ENCODE data around the gene ZNF280A. TPM values are rescaled to one million over a fixed set of nuclear protein-coding genes. Genes with fewer than 3 reads are reported as not detected.
"Not testable (repeated sequence)": the region's sequence is repeated elsewhere in the genome, so short reads cannot be mapped to it uniquely, and the experiment has no call there.

Gene ZNF280A
- total RNA-seq, 1 experiment from 2014 or later: not detected

- Histone ChIP-seq H3K27me3 (ENCODE audit: low read length) (no peaks in the 10 kb centered on the region), H4K20me1 (ENCODE audit: low read length) (no peaks in the 10 kb centered on the region), H3K9me2 (replicated peaks; ENCODE audit: low read length) (no peaks in the 10 kb centered on the region), H3K4me2 (ENCODE audit: low read length) (no peak overlapping the region), H3K79me2 (ENCODE audit: low read length) (no peaks in the 10 kb centered on the region), H3K36me3 (ENCODE audit: low read depth, low read length) (no peaks in the 10 kb centered on the region), H3K4me3 (ENCODE audit: low read length) (no peak overlapping the region), H3F3A (ENCODE audit: low read length, unreplicated experiment) (no peaks in the 10 kb centered on the region), H3K9ac (ENCODE audit: low read length) (no peak overlapping the region), H3K4me1 (ENCODE audit: insufficient read depth, low read length) (no peaks in the 10 kb centered on the region), H3K27ac (ENCODE audit: low read length) (no peak overlapping the region), H3K9me3 (ENCODE audit: low read length) (no peaks in the 10 kb centered on the region), H2AFZ (ENCODE audit: low read length) (no peak overlapping the region)
- POLR2A ChIA-PET (ENCODE audit: unreplicated experiment): no interaction called here
- TF ChIP-seq EZH2phosphoT487 (IDR thresholded peaks at IDR 0.05; ENCODE audit: borderline replicate concordance, low read length): no peak
- TF ChIP-seq CTCF (conservative IDR thresholded peaks at IDR 0.05; ENCODE audit: low read depth, low read length): no peak
- no peak for TF ChIP-seq EZH2 (IDR thresholded peaks at IDR 0.05; ENCODE audit: low read length, unreplicated experiment)
- no peak for ATAC-seq
- CTCF ChIA-PET: no interaction called here
- BruUV-seq (replicated peaks): no TSS peak
- no peak for DNase-seq
- intact Hi-C loops (cut with micrococcal nuclease): loop anchor here (10.0 kb wide), 1 partner anchor 275 kb away; no protein-coding TSS in a partner anchor
Measured at GRCh38 chr22:22469527-22469926, 50.5 kb downstream of the ZNF280A start.

GRCh38 chr22:22468794-22469469 is 51.1 kb downstream of the ZNF280A start:
- H3K4me2 ChIP-seq (ENCODE audit: low read length); H3F3A ChIP-seq (ENCODE audit: low read length, unreplicated experiment); H3K9me2 ChIP-seq (replicated peaks; ENCODE audit: low read length); H3K27me3 ChIP-seq (ENCODE audit: low read length); H3K4me3 ChIP-seq (ENCODE audit: low read length); H2AFZ ChIP-seq (ENCODE audit: low read length); H3K79me2 ChIP-seq (ENCODE audit: low read length); BruUV-seq (replicated peaks); DNase-seq; POLR2A ChIA-PET (ENCODE audit: unreplicated experiment); H3K9ac ChIP-seq (ENCODE audit: low read length); H3K4me1 ChIP-seq (ENCODE audit: insufficient read depth, low read length); CTCF ChIA-PET; H3K27ac ChIP-seq (ENCODE audit: low read length); ATAC-seq; H4K20me1 ChIP-seq (ENCODE audit: low read length); H3K9me3 ChIP-seq (ENCODE audit: low read length); H3K36me3 ChIP-seq (ENCODE audit: low read depth, low read length): not testable (repeated sequence)
- intact Hi-C loops (cut with micrococcal nuclease): loop anchor here (10.0 kb wide), 1 partner anchor 276 kb away; no protein-coding TSS in a partner anchor

GRCh38 chr22:22467112-22467511 is 53.0 kb downstream of the ZNF280A start:
- DNase-seq (no peak), ATAC-seq (no peak)
- H3K4me2 ChIP-seq (ENCODE audit: low read length): no peak overlapping the region
- H3F3A ChIP-seq (ENCODE audit: low read length, unreplicated experiment): no peaks in the 10 kb centered on the region
- no peaks in the 10 kb centered on the region for H3K79me2 ChIP-seq (ENCODE audit: low read length)
- no peaks in the 10 kb centered on the region for H3K4me1 ChIP-seq (ENCODE audit: insufficient read depth, low read length)
- no peaks in the 10 kb centered on the region for H3K9me2 ChIP-seq (replicated peaks; ENCODE audit: low read length)
- no peak overlapping the region for H2AFZ ChIP-seq (ENCODE audit: low read length)
- no peak overlapping the region for H3K27ac ChIP-seq (ENCODE audit: low read length)
- H3K36me3 ChIP-seq (ENCODE audit: low read depth, low read length): no peaks in the 10 kb centered on the region
- no peaks in the 10 kb centered on the region for H3K9me3 ChIP-seq (ENCODE audit: low read length)
- POLR2A ChIA-PET (ENCODE audit: unreplicated experiment): no interaction called here
- H4K20me1 ChIP-seq (ENCODE audit: low read length): no peaks in the 10 kb centered on the region
- H3K27me3 ChIP-seq (ENCODE audit: low read length): no peaks in the 10 kb centered on the region
- TF ChIP-seq CTCF (conservative IDR thresholded peaks at IDR 0.05; ENCODE audit: low read depth, low read length): no peak
- H3K4me3 ChIP-seq (ENCODE audit: low read length): no peak overlapping the region
- BruUV-seq (replicated peaks): no TSS peak
- no peak overlapping the region for H3K9ac ChIP-seq (ENCODE audit: low read length)
- CTCF ChIA-PET: no interaction called here
- intact Hi-C loops (cut with micrococcal nuclease): loop anchor here (10.0 kb wide), 1 partner anchor 278 kb away; no protein-coding TSS in a partner anchor

Data from PC-3 (cell line).